Measurements from ENCODE around the gene DBH.

The DBH gene

GRCh38 chr9:133635533-133636531 lies at the start of gene DBH:
Gene DBH, plus strand, starts transcription at chr9:133636363. Its CDS starts 9 bp downstream, at chr9:133636372.
- H3K36me3 ChIP-seq (ENCODE audit: insufficient read depth, low read length), result no peaks in the 10 kb centered on the region
- H2AFZ ChIP-seq (ENCODE audit: low read depth, low read length), result no peak within 1 kb of the TSS
- H3K27me3 ChIP-seq (ENCODE audit: insufficient read depth, low read length, poor library complexity), result no peaks in the 10 kb centered on the region
- H3K4me3 ChIP-seq (ENCODE audit: low read depth in 1 of 2, low read length in 2 of 2), result no peak within 1 kb of the TSS
- no peaks in the 10 kb centered on the region; the same call in 1 of the 2 replicates for H4K20me1 ChIP-seq (ENCODE audit: insufficient read depth, low read length)
- H3K4me1 ChIP-seq (ENCODE audit: insufficient read depth, low read length), result peaks cover 4% of the 10 kb centered on the region
- no peak for DNase-seq
- H3K4me2 ChIP-seq (ENCODE audit: insufficient read depth, low read length), result no peak within 1 kb of the TSS
- no peak for ATAC-seq (ENCODE audit: insufficient read depth, low read depth)
- H3K27ac ChIP-seq (ENCODE audit: low read length), result no peak within 1 kb of the TSS
- TF ChIP-seq EZH2 (IDR thresholded peaks at IDR 0.05; ENCODE audit: borderline replicate concordance, low read depth, low read length, severe bottlenecking) (no peak), CTCF (IDR thresholded peaks at IDR 0.05; ENCODE audit: borderline replicate concordance, extremely low read depth, low read length, poor library complexity, severe bottlenecking) (no peak)
- H3K9me3 ChIP-seq (ENCODE audit: insufficient read depth, low read length, severe bottlenecking), result no peaks in the 10 kb centered on the region
- no peak within 1 kb of the TSS for H3K9ac ChIP-seq (ENCODE audit: low read depth, low read length)
- H3K79me2 ChIP-seq (ENCODE audit: insufficient read depth, low read length), result no peaks in the 10 kb centered on the region

GRCh38 chr9:133587051-133587450 lies 49.1 kb upstream of the DBH start:
- no peak for DNase-seq
- TF ChIP-seq CTCF (IDR thresholded peaks at IDR 0.05; ENCODE audit: borderline replicate concordance, extremely low read depth, low read length, poor library complexity, severe bottlenecking) (no peak), EZH2 (IDR thresholded peaks at IDR 0.05; ENCODE audit: borderline replicate concordance, low read depth, low read length, severe bottlenecking) (no peak)
- Histone ChIP-seq H3K36me3 (ENCODE audit: insufficient read depth, low read length) (no peaks in the 10 kb centered on the region), H4K20me1 (ENCODE audit: insufficient read depth, low read length) (peaks cover 7% of the 10 kb centered on the region; the same call in 1 of the 2 replicates), H3K27me3 (ENCODE audit: insufficient read depth, low read length, poor library complexity) (no peaks in the 10 kb centered on the region), H3K4me2 (ENCODE audit: insufficient read depth, low read length) (no peak overlapping the region), H3K4me1 (ENCODE audit: insufficient read depth, low read length) (peaks cover 27% of the 10 kb centered on the region), H3K79me2 (ENCODE audit: insufficient read depth, low read length) (no peaks in the 10 kb centered on the region), H2AFZ (ENCODE audit: low read depth, low read length) (no peak overlapping the region), H3K9me3 (ENCODE audit: insufficient read depth, low read length, severe bottlenecking) (peaks cover 3% of the 10 kb centered on the region), H3K27ac (ENCODE audit: low read length) (no peak overlapping the region), H3K9ac (ENCODE audit: low read depth, low read length) (no peak overlapping the region), H3K4me3 (ENCODE audit: low read depth in 1 of 2, low read length in 2 of 2) (no peak overlapping the region)
- no peak for ATAC-seq (ENCODE audit: insufficient read depth, low read depth)

- Histone ChIP-seq H3K9ac (ENCODE audit: low read depth, low read length) (no peak overlapping the region), H3K36me3 (ENCODE audit: insufficient read depth, low read length) (no peaks in the 10 kb centered on the region), H3K4me3 (ENCODE audit: low read depth in 1 of 2, low read length in 2 of 2) (no peak overlapping the region), H4K20me1 (ENCODE audit: insufficient read depth, low read length) (peaks cover 7% of the 10 kb centered on the region; the same call in 1 of the 2 replicates), H3K4me1 (ENCODE audit: insufficient read depth, low read length) (peaks cover 27% of the 10 kb centered on the region), H3K9me3 (ENCODE audit: insufficient read depth, low read length, severe bottlenecking) (peaks cover 3% of the 10 kb centered on the region), H3K79me2 (ENCODE audit: insufficient read depth, low read length) (no peaks in the 10 kb centered on the region), H2AFZ (ENCODE audit: low read depth, low read length) (no peak overlapping the region), H3K27ac (ENCODE audit: low read length) (no peak overlapping the region), H3K27me3 (ENCODE audit: insufficient read depth, low read length, poor library complexity) (no peaks in the 10 kb centered on the region), H3K4me2 (ENCODE audit: insufficient read depth, low read length) (no peak overlapping the region)
- DNase-seq, result no peak
- no peak for ATAC-seq (ENCODE audit: insufficient read depth, low read depth)
- TF ChIP-seq CTCF (IDR thresholded peaks at IDR 0.05; ENCODE audit: borderline replicate concordance, extremely low read depth, low read length, poor library complexity, severe bottlenecking) (no peak), EZH2 (IDR thresholded peaks at IDR 0.05; ENCODE audit: borderline replicate concordance, low read depth, low read length, severe bottlenecking) (no peak)
Measured at GRCh38 chr9:133587466-133587865, 48.7 kb upstream of the DBH start.

All from DND-41 (cell line).